AG09309 (cell line): ENCODE measurements around the gene EIF1AX.
"Not testable (repeated sequence)": the region's sequence is repeated elsewhere in the genome, so short reads cannot be mapped to it uniquely, and the experiment has no call there.

ENCODE experiments used
- DNase-seq: peaks from one replicate; pipeline ENCODE4 v3.0.0-alpha.2; 2010; ENCODE audit warnings: low read depth
- H3K4me3 ChIP-seq: 2 replicates; pipeline ENCODE4 v1.5.1; 2011; ENCODE audit warnings: mild to moderate bottlenecking, low read depth, low read length, moderate library complexity; ENCODE audit not compliant: control insufficient read depth
- TF ChIP-seq, protein P1 (sequence below): IDR thresholded peaks from 2 replicates; pipeline ENCODE4 v1.5.1; 2011; ENCODE audit warnings: mild to moderate bottlenecking, low read depth, low read length, inconsistent platforms; ENCODE audit not compliant: insufficient read depth, control insufficient read depth; ENCODE audit errors: missing control alignments

Gene EIF1AX

GRCh38 chrX:20171887-20172286 is 30.2 kb upstream of the EIF1AX start:
- DNase-seq, result no peak
- TF ChIP-seq, protein P1, sequence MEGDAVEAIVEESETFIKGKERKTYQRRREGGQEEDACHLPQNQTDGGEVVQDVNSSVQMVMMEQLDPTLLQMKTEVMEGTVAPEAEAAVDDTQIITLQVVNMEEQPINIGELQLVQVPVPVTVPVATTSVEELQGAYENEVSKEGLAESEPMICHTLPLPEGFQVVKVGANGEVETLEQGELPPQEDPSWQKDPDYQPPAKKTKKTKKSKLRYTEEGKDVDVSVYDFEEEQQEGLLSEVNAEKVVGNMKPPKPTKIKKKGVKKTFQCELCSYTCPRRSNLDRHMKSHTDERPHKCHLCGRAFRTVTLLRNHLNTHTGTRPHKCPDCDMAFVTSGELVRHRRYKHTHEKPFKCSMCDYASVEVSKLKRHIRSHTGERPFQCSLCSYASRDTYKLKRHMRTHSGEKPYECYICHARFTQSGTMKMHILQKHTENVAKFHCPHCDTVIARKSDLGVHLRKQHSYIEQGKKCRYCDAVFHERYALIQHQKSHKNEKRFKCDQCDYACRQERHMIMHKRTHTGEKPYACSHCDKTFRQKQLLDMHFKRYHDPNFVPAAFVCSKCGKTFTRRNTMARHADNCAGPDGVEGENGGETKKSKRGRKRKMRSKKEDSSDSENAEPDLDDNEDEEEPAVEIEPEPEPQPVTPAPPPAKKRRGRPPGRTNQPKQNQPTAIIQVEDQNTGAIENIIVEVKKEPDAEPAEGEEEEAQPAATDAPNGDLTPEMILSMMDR, result no peak
- H3K4me3 ChIP-seq, result no peak overlapping the region

GRCh38 chrX:20162516-20162915 is 20.9 kb upstream of the EIF1AX start:
- not testable (repeated sequence) for H3K4me3 ChIP-seq, DNase-seq

GRCh38 chrX:20159797-20160385 is 18.3 kb upstream of the EIF1AX start:
- DNase-seq, result no peak
- H3K4me3 ChIP-seq, result no peak overlapping the region
- TF ChIP-seq, protein P1, result no peak

GRCh38 chrX:20151689-20152088 is 10.1 kb upstream of the EIF1AX start:
- no peak overlapping the region for H3K4me3 ChIP-seq
- no peak for DNase-seq
- TF ChIP-seq, protein P1, result no peak

GRCh38 chrX:20149326-20149725 is 7.7 kb upstream of the EIF1AX start:
- no peak overlapping the region for H3K4me3 ChIP-seq
- DNase-seq, result no peak
- TF ChIP-seq, protein P1, result no peak

- no peak for DNase-seq
- no peak overlapping the region for H3K4me3 ChIP-seq
- TF ChIP-seq, protein P1, result no peak
Measured at GRCh38 chrX:20147561-20147960, 5.9 kb upstream of the EIF1AX start.

- TF ChIP-seq, protein P1, result no peak
- no peak for DNase-seq
- no peak overlapping the region for H3K4me3 ChIP-seq
Measured at GRCh38 chrX:20144491-20144890, 2.9 kb upstream of the EIF1AX start.
